Measurements from ENCODE around the gene MRC2.

The MRC2 gene

DNA sequence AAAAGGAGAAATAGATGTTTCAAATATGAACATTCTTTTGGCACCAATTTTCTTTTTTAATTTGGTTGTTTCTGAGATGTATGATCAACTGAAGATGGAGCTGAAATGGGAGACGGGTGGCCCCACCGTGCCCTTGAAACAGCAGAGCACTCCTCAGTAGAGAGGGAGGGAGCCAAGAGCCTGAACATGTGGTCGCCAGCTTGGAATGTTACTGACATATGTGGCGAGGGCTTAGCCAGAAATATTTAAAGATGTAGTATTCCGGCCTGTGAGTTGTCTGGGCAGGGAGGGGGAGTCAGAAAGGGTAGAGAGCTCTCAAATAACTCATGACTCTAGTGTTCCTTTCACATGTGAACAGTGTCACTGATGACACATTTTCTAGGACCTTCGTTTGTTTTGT, 13.3 kb upstream of the MRC2 start:
- peak; percentile 93 for DNase-seq (ENCODE audit: low read depth)

DNA sequence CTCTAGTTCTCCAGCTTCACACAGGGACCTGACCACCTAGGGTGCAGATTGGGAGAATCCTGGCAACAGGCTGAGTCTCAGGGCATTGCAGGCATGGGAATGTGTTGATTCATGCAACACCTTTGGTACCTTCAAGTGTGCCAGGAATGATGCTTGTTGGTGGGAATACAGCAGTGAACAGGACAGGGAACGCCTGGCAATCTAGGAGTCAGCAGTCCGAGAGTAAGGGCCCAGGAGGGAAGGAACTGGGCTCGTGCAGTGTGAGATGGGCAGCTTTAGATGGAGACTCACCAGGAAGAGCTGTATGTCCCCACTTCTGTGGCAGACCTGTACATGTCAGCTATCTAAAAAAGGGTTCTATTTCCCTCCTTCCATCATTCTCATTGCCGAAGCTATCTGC, 12.0 kb upstream of the MRC2 start:
- no peak for DNase-seq (ENCODE audit: low read depth)

DNA sequence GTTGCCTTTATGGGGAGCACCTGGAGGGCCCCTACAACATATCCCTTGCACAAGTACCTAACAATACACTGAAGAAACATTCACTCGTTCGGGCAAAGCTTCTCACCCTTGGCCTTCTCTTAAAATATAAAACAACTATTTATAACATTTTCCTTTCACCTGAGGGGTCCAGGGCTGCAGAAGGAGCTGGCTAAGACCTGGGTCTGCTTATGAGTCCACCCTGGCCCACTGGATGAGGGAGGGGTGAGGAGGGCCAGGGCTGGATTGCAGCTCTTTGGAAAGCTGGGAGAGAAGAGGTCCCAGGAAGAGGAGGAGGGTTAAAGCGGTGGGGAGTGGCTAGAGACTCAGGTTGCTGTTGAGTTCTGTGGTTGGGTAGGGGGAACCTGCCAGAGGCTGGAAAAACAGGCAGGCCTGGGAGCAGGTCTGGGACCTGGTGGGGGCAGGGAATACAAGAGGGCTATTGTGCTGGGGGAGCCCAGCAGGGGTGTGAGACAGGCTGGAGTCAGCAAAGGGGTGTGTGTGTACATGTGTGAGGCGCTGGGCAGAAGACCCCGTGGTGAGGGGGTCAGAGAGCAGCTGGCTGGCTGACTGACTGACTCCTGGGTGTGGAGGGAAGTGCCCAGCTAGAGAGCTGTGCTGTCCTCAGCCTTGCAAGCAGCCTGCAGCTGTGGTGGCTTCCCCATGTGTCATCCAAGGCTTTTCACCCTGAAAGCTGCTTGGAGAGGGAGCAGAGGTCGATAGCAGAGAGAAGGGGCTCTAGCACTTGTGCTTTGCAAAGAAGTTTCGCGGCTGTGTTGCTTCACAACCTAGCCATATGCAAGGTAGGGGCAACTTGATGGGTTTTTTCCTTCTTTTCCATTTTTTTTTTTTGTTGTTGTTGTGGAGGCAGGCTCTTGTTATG, 10.2 kb upstream of the MRC2 start:
- DNase-seq (ENCODE audit: low read depth), result no peak

DNA sequence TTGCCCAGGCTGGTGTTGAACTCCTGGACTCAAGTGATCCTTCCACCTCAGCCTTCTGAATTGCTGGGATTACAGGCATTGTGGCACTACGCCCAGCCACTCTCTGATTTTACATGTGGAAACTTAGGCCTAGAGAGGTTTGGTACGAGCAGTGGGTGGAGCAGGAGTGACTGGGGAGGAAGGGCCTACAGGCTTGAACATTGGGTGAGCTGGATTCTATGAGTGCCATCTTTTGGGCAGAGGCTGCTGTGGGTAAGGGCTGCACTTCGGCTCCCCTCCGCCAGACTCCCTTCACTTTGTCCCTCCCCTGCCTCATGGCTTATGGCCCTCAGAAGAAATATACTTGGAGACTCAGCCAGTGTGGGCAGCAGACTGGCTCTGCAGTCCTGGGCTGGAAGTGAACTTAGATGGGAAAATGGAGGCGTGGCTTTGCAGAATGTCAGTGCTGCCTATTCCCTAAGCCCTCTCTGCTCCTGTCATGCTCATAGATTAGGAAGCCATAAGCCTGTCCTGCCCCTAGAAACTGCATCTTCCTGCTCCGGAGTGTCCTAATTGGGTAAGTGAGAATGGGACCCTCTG, 9.5 kb upstream of the MRC2 start:
- peak; percentile 57 for DNase-seq (ENCODE audit: low read depth)

DNA sequence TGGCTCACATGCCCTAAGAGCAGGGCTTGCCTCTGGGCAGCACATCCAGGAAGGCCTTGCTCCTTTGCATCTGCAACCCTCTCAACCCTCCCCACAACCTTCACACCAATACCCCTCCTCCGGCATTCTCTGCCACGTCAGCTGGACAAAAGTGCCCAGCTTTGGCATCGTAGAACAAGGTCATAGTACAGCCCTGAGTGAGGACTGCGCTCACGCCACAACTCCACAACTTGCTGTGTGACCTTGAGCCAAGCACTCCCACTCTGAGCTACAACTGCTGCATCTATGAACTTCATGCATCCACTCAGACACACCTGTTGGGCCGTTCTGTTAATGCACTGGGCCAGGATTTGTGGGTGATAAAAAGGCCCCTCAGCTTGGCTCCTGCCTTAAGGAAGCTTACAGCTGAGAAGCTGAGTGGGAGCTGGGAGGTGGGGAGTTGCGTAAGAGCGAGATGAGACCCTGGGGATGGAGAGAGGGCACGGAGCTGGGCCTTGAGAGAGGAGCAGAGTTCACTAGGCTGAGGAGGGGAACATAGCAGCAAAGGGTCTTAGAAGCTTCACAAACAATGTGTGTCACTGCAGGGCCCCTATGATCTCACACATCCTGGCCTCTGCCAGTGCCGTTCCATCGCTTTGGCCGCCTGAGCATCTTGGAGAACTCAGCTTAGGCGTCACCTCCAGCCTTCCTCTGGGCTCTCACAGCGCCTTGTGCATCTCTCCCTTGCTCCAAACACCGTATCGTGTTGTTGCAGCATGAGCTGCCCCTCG, 8.6 kb upstream of the MRC2 start:
- no peak for DNase-seq (ENCODE audit: low read depth)

DNA sequence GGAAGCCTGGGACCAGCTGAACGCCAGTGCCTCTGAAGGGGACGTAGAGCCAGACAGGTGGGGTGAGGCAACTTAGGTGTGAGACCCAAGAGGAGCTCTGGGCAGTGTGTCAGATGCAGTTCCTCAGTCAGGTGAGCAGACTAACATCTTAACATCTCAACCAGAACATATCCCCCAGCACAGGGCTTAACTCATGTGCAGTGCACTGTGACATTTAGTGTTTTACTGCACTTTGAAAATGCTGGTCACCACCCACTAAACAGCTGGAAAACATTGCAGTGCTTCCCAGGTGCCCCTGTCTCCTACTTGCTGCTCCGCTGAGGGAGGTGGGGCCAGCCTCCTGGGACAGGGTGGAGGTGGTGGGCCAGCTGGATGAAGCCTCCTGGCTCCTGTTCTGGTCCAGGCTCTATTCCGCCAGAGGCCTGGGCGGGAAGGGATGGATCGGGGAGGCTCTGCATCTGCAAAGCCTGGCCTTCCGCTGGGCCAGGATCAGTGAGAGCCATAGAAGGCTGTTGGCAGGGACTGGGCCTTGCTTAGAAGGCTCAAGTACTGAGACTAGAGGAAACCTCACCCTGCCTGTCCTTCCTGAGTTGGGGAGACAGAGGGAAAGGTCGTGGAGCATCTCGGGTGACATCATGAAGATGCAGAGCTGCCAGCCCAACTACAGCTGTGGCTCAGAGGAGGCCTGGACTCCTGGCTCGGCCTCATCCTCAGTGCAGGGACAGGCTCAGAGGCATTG, 7.9 kb upstream of the MRC2 start:
- no peak for DNase-seq (ENCODE audit: low read depth)

DNA sequence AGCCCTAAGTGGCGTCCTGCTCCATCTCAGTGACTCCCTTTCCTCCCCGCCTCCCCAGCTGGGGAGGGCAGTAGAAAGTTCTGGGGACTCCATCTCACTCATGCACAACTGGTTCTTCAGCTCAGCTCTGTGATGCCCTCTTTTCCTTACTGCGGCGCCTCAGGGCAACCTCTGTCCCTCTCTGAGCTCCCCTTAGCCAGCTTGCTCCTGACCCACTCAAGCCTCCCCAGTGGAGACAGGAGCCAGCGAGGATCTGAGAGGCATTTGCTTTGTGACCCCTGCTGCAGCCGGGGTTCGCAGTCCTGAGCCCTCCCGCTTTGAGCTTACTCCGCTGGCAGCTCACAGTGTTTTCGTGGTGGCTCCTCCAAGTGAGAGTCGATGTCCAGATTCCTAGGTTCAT, 6.2 kb upstream of the MRC2 start:
- no peak for DNase-seq (ENCODE audit: low read depth)

DNA sequence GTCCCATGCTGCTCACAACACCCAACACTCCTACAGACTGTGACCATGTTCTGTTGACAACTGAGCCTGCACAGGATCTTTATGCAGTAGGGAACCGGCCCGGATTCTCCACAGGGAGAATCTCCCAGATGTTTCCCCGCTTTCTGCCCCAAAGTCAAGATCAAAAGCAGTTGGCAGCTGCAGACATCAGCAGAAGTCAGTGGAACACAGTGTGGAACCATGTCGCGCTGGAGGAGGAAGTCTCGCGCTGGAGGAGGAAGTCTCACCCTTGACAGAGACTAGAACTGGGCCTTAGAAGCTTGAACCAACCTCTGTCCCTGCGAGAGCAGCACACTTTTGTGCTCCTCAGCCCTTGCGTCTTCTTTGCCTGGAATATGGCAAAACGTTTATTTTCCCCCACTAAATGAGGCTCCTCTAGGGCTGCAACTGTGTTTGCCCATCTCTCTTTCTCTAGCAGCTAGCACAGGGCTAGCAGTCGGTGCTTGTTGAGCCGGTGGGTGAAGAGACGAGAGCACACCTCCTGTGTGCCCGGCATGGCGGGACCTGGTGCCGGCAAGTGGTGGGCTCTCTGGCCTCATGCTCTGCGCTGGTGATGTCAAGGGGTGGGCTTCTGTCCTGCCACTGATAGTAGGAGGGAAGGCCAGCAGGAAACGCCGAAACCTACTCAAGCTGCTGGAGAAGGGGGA, 2.1 kb upstream of the MRC2 start:
- DNase-seq (ENCODE audit: low read depth), result no peak

DNA sequence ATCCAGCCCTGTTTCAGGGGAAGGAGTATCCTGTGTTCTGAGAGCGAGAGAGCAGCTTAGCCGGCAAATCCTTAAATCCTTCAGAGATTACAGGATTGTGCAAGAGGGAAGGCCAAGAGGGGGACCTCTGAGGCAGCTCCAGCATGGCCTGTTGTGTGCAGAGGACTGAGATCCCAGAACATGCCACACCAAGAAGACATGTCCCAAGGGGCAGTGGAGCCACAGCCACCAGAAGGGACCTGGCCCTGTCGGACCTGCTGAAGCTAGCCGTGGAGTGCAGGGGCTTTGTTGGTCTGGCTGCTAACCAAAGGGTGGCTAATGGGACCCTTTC, 1.6 kb upstream of the MRC2 start:
- no peak for DNase-seq (ENCODE audit: low read depth)

DNA sequence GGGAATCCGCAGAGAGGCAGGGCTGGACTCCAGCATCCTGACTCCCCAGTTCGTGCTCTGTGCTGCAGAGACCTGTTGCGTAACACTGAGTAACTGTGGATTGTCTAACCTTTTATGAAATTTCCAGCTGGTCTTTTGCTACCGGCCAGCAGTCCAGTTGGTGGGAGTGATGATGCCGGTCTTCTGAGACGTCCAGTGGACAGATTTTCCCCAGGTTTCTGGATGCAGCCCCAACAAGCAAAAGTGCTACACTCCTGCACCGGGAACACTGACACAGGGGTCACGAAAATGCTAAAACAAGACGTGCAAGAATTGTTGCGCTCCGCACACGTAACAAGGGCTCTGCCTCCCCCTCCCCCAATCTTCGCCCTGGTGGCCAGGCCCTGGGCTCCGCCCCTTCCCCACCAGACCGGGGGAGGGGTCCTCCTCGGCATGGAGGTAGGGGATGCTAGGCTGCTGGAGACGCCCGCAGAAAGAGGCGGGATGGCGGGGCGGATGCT, 701 bp upstream of the MRC2 start:
- DNase-seq (ENCODE audit: low read depth), result peak; percentile 77

DNA sequence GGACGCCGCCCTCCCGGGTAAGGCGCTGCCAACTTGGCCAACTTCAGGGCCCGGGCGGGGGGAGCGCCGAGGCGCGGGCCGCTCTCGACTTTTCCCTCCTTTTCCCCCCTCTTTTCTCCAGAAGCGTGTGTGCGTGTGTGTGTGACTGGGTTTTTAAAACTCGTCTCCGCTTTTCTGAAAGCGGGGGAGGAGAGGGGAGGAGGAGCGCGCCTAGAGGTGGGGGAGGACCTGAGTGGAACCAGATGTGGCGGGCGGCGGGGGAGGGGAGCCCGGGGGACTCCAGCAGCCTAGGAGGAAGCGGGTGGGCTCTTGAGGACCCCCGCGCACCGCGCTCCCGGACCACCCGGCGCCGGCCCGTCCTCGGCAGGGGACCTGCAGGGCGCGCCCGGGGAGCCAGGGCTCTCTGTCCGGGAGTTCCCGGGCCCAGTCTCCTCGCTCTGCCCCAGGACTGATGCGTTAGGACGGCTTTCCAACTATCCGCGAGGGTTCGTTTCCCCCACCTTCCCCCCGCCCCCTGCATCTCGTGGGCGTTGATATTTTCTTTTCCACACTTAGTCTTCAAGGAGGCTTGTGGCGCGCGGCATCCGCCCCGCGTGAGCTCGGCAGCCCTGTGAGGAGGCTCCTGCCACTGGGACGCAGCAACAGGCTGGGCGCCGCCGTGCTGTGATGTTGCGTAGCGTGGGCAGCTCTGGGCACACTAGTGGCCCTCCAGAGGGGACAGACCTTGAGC, 599 bp downstream of the MRC2 start:
- peak; percentile 49 for DNase-seq (ENCODE audit: low read depth)

DNA sequence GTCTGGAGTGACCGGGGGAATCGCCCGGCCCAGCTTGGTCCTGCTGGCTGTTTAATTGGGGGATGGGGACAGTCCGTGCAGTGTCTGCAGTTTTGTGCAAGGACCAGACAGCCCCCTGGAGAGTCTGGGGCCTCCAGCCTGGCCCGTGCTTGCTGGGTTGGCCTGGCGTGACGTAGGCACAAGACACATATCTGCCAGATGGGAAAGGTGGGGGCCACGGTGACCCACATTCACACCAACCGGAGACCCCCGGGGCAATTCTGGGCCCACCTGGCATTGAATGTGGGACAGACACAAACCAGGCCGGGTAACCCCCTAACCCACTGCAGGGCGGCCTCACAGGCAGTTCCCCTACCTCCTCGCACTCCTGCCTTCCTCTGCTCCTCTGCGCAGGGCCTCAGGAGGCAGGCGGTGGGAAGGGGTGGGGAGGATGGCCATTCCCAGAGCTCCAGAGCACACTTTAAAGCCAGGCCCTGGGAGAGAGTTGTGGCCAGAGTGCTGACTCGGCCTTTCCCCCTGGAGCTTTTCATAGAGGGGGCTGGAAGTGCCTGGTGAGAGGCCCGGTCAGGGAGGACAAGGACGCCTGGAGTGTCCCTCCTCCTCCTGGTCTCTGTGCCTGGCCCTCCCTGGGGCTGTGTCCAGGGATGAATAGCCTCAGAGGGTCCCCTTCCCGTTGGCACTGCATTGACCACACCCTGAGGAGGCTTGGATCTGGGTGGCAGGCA, 1.5 kb downstream of the MRC2 start:
- no peak for DNase-seq (ENCODE audit: low read depth)

DNA sequence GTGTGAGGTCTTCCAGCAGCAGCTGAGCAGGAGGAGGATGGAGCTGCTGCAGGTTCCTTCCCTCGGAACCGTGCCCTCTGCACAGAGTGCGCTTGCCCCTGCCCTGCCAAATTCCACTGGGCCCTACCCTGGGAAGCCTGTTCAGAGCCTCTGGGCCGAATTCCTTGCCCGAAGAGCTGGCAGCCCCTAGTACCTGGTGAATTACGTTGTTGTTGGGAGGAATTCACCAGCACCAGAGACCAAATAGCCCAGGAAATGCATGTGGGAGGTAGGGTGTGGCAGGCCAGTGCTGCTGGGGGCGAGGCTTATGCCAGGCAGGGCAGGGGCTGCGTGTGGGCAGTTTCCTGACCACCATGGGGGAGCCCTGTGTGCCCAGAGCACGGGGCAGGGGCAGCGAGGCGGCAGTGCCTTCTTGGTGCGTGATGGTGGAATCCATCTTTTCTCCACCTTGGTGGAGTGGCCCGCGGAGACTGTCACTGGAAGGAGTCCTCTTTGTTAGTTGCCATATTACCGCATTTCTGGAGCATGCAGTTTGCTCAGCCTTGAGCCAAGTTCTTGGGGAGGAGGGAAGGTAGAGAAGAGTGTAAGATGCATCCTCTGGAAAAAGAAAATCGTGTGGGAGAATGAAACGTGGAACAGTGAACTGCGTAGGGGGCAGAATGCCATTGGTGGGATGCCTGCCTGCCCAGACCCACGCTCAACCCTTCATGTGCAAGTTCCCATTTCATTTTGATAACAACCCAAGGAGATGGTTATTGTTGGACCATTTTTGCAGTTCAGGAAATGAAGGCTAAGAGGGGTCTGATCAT, 2.3 kb downstream of the MRC2 start:
- no peak for DNase-seq (ENCODE audit: low read depth)

DNA sequence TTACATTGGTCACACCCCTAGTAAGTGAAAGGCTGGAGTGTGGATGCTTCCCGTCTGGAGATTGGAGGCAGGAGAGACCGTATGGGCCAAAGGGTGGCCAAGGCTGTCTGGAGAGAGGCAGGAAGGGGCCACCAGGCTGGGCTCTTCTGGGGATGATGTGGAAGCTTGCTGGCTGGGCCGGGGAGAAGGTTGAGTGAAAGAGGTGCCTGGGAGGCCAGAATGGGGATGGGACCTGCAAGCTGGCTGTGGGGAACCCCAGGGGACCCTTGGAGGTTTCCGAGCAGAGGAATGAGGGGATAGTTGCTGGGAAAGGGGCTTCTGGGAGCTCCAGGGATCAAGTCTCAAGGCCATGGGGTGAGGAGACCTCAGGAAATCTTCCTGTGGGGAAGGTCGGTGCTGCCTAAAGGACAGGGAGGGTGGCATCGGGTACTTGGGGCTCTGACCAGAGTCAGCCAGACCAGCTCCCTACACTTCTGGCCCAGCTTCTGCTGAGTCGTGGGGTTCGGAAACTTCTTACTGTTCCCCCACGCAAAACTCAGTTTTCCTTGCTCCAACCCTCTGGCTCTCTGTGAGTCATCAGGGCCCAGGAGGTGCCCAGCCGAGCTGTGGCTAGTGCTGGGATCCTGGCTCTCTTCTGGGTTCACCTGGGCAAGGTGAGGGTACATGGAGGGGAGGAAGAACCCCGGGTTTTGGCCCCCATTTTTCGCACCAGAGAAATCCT, 3.1 kb downstream of the MRC2 start:
- DNase-seq (ENCODE audit: low read depth), result no peak

DNA sequence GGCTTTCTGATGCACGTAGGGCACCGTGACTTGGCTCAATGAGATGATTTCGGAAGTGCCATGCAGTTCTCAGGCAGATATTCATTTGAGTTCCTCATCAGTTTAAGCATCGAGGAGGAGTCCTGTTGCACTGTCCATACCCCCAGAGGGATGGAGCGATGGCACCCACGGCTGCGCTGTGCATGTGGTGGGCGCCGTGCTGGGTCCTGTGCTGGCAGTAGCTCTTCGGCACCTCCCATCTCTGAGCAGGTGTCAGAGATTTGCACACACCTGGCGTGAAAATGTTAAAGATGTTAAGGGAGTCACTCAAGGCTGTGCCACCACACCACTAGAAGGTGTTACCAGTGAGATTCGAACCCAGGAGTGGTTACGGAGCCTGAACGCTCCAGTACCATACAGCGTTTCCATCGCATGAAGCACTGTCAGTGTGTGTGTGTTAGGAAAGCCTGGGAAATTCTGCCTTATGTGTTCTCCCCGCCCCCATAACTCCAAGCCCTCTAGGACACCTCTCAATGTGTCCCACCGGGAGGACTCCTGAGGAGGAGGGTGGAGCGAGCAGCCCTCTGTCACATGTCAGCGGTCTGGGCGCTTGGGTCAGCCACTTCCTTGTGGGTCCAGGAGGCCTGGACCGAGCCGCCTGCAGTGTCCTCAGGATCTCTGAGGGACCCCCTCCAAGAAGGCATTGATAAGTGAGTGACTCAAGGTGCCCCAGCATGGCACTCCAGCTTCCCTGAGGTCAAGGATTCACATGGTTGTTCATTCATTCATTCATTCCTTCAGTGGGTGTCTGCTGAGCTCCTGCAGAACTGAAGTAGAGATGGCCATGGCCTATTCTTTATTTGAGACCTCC, 3.8 kb downstream of the MRC2 start:
- no peak for DNase-seq (ENCODE audit: low read depth)

DNA sequence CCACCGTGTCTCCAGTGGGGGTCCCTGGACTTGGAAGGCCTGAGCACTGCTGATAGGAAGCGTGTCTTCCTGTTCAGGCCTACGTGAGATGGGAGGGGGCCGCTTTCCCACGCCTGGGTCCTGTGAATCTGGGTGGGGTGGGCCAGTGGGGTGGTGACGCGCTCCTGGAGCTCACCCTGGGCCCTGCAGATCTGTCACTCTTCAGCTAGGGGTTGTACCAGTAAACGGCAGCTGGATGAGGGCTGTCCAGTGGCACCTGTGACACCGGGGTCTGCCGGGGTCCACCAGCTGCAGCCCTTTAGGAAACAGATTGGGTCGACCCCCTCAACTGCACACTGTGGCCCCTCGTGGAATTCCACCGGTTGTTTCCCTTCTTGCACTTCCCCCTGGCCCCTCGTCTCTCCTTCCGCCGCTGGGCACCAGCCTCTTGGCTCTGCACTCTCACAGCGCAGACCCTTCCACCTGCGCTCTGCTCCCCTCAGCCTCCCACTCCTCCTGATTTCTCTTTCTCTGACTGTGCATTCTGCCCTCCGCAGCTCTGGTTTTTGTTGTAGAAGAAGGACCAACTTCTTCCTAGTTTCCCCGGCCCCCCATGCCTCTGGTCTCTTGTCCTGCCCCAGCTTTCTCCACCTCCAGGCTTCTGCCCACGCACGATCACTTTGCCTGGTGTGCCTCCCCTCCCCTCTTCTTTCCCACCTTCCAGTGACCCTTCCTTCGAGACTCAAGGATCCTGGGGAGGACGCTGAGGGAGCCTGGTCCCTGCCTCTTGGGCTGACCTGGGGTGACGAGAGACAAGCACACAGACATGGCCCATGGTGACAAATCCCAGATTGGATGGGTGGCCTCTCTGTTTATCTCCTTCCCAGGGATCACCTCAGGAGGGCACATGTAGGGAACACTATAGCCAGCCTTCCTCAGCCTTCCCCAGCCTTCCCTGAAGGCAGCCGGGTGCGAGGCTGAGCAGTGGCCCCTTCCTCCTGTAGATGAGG, 4.8 kb downstream of the MRC2 start:
- DNase-seq (ENCODE audit: low read depth), result no peak

DNA sequence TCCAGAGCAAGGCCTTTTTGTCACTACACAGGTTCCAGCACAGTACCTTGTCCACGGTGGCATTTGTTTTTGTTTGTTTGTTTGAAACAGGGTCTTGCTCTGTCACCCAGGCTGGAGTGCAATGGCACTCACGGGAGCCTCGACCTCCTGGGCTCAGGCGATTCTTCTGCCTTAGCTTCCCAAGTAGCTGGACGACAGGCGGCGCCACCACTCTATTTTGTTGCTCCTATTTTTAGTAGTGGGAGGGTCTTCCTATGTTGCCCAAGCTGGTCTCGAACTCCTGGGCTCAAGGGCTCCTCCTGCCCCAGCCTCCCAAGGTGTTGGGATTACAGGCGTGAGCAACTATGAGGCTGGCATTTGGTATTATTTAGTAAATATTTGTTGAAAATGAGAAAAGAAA, 10.3 kb downstream of the MRC2 start:
- no peak for DNase-seq (ENCODE audit: low read depth)

Measured in fibroblast of the conjunctiva (primary cell).